COLO668 (cell line): ENCODE results near the gene WBP11.
A peak's percentile ranks its signal among the peaks of the same experiment; 100 is the strongest.

ENCODE experiments used
- DNase-seq: peaks from one replicate; lab custom pipeline; 2025; ENCODE audit not compliant: unreplicated experiment; lab: John Stamatoyannopoulos, UW

WBP11 gene

DNA sequence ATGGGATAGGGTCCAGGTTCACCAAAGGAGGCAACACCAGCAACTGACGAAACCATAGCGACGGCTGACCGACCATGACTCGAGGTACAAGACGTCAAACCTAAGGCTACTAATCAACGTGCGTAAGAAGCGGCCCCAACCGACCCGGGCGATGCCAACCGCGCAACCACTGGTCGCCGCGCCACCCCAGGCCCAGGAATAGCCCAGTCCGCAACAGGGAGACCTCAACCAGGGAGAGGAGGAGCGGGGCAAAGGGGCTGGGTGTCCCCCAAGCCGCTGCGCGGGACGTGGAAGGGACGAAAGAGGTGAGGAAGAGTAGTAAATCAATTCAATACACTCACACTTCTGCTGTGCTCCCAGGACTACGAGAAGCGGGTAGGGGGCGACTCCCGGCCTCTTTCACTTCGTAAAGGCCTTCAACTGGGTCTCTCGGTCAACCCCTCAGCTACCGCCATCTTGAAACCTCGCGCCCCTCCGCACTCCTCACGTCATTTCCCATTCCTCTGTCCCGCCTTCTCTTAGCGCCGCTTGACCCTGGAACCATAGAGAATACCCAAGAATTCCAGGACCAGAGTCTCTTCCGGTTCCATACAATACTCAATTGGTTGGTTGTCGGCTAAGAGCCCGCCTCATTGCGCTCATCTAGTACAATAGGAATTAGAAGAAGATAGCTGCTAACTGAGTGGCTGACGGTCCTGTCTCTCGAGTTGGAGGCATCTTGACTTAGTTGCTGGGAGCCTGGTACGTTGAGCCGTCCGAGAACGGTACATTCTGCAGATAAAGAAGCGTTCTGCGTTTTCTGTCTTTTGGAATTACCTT, at the start of gene WBP11, which contains the start of gene C12orf60:
Gene WBP11 (minus strand): TSS at position 468 of the 819 bp plus-strand sequence. CDS start 2,095 bp downstream, outside the sequence.
Gene C12orf60 (plus strand): TSS at position 660 of the 819 bp plus-strand sequence. CDS start 19,266 bp downstream, outside the sequence.
- peak; percentile 87 for DNase-seq

GRCh38 chr12:14852880-14853279, 49.6 kb upstream of the WBP11 start:
- DNase-seq = no peak

DNA sequence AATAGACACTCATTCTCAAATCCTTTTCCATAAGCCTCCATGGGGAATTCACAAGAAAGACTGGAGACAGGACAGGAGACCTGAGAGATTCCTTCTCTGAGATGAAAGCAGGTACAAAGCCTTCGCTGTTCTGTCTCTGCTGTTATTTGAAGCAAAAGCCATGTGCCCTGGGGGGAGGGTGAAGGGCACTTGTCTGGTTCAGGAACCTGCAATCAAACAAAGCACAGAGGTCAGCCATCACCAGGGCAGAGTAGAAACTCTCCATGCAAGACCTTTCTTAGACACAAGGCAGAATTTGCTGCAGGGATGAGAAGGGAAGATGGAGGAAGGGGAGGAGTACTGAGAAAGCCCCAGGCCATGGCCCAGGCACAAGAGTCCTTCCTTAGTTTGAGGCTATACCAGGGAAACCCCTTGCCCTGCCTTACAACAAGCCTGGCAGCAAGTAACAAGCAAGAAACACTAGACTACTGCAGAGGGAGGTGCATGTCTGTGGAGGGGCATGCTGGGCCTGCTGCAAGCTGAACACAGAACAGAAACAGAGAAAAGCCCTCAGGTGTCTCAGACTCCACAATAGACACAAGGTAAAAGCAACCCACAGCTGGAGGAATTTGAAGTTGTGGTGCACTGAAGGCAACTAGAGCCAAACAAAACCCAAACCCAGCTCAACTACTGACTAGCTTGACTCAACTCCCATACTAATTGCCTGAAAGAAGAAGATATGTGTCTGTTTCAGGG, 47.8 kb upstream of the WBP11 start:
- DNase-seq = no peak

DNA sequence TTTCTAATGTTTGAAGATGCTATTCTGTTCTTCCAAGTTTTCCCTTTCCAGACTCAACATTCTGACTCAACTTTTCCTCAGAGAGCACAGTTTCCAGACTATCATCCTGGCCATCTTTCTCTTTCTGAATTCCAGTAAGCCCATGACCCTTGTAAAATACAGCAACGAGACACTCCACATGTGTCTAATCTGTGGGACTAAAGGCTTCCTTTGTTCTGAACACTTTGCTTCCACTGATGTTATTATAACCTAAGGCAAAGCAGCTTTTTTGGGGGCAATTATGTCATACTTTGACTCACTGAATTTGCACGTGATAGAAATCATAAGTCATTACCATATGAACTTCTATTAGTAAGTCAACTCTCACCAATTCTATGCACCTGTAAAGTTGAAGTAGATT, 46.4 kb upstream of the WBP11 start:
- no peak for DNase-seq

DNA sequence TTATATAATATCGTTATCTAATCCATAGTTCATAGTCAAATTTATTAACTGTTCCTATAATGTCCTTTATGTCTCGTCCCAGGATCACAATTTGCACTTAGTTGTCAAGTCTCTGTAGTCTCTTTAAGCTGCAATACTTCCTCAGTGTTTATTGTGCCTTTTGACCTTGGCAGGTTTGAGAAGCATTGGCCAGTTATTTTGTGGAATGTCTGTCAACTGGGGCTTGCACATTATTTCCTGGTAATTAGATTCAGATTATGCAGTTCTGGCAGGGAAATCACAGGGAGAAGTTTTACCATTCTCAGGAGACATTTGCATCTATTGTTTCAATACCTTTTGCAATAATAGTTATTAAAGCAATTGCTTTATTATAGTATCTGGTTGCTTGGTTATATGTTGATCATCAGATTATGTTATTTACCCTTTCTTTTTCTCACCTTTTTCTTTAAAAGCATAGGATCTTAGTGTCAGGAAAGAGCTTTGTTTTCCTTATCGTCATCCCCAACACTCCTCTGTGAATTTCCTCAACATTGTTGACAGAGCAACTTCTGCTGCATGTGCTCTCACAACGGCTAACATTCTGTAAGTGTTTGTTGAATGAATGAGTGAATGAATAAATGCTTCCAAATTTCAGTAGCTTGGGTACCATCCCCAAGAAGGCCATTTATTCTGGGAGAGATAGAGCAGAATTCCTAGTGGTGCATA, 43.8 kb upstream of the WBP11 start:
- no peak for DNase-seq

- no peak for DNase-seq
Measured at GRCh38 chr12:14846042-14846587, 42.8 kb upstream of the WBP11 start.

DNA sequence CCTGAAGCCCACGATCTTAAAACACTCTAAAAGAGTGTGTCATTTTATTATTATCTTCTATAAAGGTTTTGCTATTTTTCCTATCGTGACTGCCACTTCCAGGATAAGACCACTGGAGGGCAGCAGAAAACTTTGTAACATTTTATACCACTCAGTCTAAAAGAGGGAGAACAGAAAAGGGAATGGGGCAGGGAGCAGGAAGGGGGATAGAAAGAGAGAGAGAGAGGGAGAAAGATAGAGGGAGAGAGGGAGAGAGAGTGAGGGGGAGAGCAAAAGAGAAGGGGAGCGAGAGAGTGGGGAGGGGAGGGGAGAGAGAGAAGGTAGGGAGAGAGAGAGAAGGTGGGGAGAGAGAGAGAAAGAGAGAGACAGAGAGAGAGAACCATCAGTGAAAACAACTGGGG, 42.1 kb upstream of the WBP11 start:
- peak; percentile 4 for DNase-seq

DNA sequence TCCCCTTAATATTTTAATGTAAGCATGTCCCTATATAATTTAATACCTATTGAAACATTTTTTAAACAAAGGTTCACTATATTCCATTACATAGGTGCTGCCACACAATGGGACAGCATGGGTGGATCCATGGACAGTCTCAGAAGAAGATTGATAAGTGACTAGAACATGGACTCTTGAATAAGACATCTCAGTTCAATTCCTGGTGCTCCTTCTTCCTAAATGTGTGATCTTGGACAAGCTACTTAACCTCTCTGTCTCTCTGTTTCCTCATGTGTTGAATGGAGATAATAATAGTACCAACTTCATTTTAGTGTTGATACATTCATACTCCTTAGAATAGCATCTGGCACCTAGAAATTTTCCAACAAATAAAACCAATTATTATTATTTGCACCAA, 41.1 kb upstream of the WBP11 start:
- DNase-seq = no peak

DNA sequence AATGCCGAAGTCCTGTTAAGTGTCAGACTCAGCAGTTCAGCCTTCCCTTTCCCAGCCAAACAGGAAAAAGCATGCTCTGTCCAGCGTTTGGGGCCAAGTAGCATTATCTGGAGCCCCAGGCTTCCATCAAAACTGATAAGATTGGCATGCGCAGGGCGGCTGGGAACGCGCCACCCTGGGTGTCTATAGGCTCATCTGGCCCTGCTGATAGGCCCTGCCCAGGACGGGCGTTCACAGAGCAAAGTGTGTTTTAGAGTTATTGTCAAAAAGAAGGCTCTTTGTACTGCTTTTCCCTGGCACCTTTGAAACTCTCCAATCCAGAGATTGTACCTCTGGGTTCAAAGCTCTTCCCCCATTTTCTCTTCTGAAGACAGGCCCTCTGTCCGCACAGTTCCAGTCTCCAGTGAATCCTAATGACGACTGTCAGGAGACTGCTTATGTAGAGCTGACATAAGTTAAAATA, 40.2 kb upstream of the WBP11 start, which contains the start of gene ART4:
Gene ART4 (minus strand): TSS at position 102 of the 463 bp plus-strand sequence. CDS start 413 bp downstream, outside the sequence.
- DNase-seq = no peak

DNA sequence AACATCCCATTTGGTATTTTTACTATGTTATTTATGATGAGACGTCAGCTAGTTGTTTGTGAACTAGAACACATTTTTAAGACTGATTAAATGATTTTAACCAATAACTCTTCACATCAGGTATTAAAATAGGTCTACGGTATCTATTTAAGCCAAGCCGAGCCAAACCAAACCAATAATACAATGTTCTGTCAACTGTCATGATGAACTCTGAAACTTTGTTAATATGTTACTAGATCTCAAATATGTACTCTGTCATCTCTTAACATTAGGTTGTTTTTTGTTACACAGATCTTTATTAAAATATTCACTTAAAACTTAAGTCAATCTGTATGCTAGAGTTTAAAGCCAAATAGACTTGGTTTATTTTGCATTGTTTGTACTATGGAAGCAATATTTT, 39.0 kb upstream of the WBP11 start:
- no peak for DNase-seq

DNA sequence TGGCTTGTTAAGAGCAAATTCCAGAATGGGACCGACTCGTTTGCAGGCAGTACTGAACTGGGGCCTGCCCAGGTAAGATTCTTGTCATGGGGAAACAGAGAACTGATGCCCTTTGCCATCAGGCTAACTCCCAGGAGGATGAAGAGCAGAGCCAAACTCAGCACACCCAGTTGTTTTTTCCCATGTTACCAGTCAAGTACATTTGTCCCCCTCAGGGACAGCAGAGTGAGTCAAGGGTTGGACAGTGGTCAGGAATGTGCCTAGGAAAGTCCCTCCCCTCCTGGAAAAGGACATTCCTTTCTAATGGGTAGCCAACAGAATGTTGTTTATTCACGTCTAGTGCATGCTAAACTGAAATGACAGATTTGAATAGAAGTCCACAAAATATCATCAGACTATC, 38.5 kb upstream of the WBP11 start:
- no peak for DNase-seq

- DNase-seq = peak; percentile 1
Measured at GRCh38 chr12:14840616-14841015, 37.3 kb upstream of the WBP11 start.

DNA sequence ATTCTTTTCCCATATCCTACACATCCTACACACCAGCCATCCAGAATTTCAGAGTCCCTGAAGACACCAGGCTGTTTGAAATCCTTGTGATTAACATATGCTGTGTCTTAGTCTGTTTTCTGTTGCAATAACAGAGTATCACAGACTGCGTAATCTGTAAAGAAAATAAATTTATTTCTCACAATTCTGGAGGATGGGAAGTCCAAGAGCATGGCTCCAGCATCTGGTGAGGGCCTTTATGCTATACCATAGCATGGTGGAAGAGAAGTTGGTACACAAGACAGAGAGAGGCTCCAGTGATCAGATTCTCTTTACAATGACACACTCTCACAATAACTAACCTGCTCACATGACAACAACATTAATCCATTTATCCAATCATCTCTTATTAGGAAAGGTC, 36.0 kb upstream of the WBP11 start:
- no peak for DNase-seq

- DNase-seq = no peak
Measured at GRCh38 chr12:14836336-14837210, 33.3 kb upstream of the WBP11 start.

GRCh38 chr12:14834509-14834908, 31.2 kb upstream of the WBP11 start:
- no peak for DNase-seq

- DNase-seq = no peak
Measured at GRCh38 chr12:14833952-14834351, 30.7 kb upstream of the WBP11 start.

GRCh38 chr12:14833336-14833735, 30.1 kb upstream of the WBP11 start:
- DNase-seq = no peak

- no peak for DNase-seq
Measured at GRCh38 chr12:14828892-14829291, 25.6 kb upstream of the WBP11 start.

GRCh38 chr12:14827043-14827442, 23.8 kb upstream of the WBP11 start:
- no peak for DNase-seq

GRCh38 chr12:14826491-14826890, 23.2 kb upstream of the WBP11 start:
- no peak for DNase-seq
